ENCODE measurements around the gene KERA.
"Not testable (repeated sequence)": the region's sequence is repeated elsewhere in the genome, so short reads cannot be mapped to it uniquely, and the experiment has no call there.

Gene KERA, protein sequence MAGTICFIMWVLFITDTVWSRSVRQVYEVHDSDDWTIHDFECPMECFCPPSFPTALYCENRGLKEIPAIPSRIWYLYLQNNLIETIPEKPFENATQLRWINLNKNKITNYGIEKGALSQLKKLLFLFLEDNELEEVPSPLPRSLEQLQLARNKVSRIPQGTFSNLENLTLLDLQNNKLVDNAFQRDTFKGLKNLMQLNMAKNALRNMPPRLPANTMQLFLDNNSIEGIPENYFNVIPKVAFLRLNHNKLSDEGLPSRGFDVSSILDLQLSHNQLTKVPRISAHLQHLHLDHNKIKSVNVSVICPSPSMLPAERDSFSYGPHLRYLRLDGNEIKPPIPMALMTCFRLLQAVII

DNA sequence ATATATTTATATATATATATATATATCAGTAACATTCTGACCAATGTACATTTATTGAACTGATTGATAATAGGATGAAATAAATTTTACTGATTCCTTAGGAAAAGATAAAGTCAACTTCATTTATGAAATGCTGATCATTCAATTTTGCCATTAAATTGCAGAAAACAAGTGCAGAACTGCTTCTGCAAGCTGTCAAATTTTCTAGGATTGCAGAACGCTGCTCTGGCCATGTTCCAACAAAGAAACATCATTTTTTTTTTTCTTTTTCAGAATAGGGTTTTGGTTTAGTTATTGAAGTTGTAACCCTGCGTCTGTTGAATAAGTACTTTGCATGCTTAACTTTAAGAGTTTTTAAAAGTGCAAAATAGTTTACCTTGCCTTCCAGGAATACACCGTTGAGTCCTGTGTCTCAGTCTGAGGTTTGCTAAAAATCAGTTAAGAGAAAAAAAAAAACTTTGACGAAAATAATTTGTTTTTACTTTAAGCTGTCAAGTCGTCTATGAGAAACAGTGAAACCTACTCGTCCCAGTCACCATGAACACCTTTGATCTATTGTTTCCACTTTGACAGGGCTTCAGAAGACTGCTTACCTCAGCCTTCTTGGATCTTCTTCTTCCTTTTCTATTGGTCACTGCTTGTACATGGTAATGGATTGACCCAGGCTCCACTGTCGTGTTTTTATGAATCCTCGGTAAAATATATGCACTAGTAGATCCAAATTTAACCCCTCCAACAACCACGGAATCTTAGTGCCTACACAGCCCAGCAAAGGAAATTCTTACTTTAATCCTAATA lies at the start of gene KERA:
TSS of gene KERA (minus strand) at position 657 of the 798 bp plus-strand sequence. CDS start 1,743 bp downstream, outside the sequence.
- DNase-seq: no peak

DNA sequence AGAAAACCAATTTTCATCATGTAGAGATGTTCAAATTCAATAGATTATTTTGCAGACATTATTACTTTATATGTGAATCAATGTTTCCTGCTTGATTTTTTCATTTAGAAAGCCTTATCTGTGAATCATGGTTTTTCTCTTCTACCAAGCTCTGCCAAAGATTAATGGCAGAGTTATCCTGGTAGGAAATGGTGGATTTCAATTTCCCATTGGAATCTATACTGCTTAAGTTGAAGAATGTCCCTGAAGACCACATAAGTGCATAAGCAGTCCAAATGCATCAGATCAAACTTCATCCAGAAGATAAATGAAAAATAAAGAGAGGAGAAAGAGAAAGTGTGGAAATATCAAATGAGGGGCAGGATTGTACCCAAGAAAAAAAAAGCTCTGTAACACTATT lies 48.5 kb upstream of the KERA start:
- DNase-seq: no peak

DNA sequence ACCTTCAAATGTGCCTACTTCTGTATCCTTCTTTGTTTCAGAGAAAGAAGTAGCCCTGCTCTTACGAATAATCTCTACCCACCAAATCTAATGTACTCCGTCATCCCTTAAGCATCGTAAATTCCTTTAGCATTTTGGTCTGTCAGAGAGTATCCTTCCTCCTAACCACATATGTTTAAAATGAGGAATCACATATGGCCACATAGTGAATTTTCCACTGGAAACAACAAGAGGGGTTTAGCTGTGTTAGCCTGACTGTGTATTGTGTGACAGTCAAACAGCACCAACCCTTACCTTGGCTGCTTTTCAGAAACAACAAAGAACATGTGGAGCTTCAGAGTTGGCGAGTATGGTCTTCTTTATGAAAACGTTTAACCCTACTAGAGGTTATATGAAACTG lies 48.0 kb upstream of the KERA start:
- DNase-seq: no peak

DNA sequence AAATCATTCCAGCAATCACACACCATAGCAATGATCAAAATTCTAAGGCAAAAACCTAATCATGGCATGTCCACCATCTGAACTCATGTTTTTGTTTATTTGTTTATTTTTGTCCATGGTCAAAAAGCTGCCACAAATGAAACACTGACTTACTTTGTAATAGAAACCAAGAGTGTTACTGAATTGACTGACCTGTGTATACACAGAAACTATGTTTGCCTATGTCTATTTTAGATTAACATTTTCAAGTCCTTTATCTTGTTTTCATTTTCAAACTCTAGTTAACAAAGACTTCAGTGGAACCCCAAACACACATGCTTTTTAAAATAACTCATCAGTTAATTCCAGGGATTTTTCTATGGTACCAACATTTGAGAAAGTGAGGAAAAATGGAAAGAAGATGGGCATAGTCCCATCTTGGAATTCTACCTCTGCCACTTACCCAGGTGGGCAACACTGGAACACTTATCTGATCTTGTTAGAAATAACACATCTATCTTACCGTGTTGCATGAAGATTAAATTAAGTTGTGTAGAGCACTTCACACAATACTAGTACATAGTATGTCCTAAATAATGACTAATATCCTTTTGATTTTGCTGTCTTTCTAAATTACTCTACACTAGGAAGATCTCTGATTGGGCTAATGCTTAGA lies 47.1 kb upstream of the KERA start:
- no peak for DNase-seq

DNA sequence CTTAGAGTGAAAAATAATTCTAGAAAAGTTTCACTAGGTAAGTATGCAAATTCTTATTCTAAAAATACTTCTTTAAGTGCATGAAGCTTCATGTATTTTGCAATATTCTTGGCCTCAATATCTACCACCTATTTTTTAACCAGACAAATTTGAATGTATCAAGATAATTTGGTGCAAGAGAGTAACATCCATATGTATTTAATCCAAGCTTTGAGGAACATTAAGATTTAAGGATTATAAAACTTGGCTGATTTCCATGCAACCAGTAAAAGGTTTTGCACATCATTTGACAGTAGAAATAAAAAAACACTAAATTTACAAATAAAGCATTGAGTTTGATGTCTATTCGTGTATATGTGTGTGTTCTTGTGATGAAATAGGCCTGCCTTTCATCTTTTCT lies 45.8 kb upstream of the KERA start:
- DNase-seq: no peak

DNA sequence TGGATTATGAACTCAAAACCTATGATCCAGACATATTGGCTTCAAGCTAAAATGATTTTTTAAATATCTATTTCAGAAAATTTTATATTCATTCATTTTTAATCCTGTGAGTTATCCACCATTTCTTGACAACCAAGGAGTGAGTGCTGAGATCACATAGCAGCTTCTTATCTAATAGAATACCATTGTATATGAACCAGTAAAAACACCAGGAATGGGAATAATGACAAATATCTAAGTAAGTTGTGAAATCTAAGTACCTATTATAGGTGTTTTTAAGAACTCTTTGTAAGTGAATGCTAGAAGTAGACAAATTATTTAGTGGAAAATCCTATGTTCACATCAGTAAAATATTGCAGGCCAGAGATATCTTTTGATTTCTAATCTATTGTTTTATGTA lies 45.3 kb upstream of the KERA start:
- DNase-seq: no peak

DNA sequence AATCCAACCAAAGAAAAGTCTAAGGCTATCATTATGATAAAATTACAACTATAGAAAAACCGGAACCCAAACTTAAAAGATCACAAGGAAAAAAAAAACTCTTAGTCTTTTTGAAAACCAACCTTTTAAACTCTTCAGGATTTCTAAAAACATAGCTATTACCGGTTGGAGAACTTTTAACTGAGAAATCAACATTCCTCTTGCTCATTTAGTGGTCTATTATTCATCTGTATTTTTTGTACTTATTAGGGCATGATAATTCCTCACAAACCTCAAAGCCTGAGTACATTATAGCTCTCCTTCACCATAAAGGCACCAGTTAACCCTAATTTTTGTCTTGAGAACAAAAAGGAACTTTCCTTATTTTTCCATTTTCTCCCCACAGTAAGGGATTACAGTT lies 43.1 kb upstream of the KERA start:
- DNase-seq: no peak

DNA sequence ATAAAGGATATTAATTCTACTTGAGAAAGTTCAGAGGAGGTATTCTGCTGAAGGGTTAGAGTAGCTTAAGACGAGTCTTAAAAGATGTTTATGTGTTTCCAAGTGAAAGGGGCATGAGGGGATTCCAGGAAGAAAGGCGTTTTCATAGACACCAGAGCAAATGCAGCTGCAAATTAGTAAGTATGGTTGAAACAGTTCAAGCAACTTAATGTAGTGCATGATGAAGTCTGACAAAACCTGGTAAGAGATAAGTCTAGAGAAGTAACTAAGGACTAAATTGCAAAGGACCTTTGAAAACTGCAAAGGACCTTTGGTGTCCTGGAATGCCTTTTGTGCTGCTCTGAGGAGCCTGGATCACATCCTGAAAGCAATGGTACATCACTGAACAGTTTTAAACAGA lies 42.0 kb upstream of the KERA start:
- no peak for DNase-seq

DNA sequence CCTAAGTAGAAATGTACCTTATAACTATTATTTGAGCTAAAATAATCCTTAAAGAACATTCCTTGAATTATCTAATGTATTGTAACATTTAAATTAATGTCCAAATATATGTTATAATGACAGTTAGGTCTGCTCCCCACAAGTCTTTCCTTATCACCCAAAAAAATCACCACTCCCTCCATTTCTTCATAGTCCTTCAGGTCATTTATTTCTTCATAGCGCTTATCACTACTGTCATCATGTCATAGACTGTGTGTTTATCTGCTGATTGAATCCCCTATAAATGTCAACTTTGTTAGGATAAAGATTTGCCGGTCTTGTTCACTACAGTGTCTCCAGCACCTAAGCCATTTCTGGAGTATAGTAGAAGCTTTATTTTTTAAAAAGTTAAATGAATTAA lies 41.5 kb upstream of the KERA start:
- DNase-seq: no peak

DNA sequence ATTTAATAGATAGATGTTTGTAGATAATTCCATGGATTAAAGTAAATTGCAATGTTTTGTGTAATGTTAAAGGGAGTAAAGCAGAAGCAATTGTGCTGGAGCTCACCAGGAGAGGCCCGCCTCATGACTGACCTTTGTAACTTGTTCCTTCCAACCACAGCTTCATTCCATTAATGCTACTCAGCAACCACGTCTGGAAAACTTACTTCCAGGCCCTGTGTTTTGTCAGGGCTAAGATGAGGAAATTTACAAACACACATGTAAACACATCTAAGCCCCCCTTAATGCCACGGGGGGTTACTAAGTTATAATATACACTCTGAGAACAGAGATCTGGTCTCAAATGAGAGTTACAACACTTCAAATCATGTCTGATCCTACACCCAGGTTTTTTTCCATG lies 41.1 kb upstream of the KERA start:
- DNase-seq: no peak

DNA sequence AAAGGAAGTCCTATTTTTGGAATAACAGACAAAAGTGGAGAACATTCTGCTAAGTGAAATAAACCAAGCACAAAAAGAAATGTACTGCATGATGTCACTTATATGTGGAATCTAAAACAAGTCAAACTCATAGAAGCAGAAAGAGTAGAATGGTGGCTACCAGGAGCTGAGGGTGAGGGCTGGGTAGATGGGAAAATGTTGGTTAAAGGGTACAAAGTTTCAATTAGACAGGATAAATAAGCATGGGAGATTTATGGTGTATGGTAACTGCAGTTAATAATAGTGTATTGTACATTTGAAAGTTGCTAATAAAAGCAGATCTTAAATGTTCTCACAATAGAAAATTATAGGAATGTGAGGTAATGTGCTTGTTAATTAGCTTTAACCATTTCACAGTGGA lies 40.6 kb upstream of the KERA start:
- DNase-seq: no peak

DNA sequence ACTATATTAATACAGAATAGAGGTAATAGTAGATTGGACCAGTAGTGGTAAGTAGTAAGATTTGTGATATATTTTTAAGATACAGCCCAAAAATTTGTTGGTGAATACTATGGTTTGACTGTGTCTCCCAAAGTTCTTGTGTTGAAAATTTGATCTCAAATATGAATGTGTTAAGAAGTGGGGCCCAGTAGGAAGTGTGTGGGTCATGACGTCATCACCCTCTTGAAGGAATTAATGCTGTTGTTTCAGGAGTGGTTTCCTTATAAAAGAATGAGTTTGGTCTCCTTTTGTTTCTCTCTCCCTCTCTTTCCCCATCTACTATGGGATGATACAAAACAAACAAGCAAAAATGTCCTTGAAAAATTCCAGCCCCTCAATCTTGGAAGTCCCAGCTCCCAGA lies 37.1 kb upstream of the KERA start:
- no peak for DNase-seq

DNA sequence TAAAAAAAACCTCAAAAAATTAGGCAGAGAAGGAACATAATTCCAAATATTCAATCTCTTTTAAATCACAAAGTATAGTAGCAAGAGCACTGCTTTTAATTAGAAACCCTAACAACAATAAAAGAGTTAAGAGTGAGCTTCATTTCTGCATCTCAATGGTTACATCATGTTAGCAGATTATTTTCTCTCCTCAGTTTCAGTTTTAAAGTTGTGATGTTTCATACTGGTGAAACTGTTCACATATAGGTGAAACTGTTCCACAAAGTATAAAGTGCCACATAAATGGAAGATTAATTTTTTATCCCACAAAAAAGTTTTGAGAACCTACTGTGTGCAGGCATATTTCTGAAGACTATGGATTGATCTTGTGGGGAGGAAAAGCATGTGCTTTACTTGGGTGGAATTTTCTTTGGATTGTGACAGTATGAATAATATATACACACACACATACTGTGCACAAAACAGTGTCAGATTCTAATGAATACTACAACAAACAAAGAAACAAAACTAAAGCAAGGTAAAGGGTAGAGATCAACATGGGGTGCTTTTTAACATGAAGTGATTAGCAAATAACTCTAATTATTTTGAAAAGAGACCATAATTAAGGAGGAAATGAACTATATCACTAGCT lies 36.3 kb upstream of the KERA start:
- DNase-seq: no peak

DNA sequence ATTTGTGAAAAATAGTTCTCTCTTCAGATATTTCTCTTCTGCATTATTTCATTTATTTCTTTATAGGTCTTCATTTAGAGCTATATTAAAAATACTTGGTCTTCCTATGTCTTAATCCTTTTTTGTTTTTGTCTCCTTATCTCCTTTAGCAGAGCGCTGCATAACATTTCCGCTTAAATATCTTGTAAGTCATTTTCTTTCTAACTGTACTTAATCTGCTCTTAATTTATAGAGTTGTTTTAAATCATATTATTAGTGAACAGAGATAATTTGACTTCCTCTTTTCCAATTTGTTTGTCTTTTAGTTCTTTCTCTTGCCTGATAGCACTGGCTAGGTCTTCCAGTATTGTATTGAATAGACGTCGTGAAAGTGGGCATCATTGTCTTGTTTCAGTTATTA lies 35.5 kb upstream of the KERA start:
- DNase-seq: no peak

DNA sequence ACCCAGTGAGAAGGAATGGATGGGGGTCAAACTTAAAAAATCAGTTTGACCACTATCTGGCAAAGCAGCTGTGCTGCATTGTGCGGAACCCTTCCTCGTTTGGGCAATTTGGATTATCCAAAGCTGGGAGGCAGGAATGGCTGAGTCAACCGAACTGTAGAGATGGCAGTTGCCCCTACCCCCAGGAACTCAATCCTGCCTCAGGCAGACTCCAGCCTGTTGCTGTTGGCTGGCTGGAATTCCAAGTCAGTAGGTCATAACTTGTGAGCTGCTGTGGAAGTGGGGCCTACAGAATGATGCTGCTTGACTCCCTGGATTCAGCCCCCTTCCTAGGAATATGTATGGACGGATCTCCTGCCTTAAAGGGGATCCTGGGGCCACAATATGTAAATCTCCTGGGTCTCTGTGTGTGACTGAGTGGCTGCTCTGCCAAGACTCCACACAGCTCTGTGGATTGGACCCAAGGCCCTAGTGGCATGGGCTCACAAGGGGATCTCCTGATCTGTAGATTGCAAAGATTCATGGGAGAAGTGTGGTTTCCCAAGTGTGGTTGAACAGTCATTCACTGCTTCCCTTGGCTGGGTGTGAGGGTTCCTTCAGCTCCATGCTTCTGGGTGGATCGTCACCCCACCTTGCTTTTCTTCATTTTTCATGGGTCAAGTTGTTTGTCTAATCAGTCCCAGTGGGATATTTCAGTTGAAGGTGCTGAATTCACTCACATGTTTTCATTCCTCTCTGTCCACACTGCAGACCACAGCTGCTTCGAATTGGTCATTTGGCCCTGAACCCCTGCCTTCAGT lies 34.3 kb upstream of the KERA start:
- DNase-seq: no peak

DNA sequence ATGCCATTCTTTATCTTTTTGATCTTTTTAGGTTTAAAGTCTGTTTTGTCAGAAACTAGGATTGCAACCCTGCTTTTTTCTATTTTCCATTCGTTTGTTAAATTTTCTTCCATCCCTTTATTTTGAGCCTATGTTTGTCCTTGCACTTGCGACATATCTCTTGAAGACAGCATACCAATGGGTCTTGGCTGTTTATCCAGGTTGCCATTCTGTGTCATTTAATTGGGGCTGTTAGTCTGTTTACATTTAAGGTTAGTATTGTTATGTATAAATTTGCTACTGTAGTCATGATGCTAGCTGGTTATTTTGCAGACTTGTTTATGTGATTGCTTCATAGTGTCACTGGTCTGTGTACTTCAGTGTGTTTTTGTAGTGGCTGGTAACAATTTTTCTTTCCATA lies 32.1 kb upstream of the KERA start:
- not testable (repeated sequence) for DNase-seq

DNA sequence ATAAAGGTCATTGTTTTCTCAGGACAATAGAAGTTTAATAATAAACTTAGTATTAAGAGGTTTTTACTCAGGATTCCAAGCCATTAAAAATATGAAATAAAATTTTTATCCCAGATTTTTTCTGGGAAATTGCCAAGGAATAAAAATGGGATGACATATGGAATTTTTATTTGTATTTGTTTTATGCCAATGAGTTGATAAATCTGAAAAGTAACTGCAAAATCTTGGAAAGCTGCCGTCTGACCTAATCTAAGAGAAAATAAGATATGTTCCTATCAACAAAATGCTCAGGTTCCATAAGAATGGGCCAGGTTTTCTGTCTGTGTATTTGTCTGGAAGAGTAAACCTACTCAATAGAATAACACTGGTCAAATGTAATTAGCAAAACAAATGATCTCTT lies 22.2 kb upstream of the KERA start:
- DNase-seq: no peak

DNA sequence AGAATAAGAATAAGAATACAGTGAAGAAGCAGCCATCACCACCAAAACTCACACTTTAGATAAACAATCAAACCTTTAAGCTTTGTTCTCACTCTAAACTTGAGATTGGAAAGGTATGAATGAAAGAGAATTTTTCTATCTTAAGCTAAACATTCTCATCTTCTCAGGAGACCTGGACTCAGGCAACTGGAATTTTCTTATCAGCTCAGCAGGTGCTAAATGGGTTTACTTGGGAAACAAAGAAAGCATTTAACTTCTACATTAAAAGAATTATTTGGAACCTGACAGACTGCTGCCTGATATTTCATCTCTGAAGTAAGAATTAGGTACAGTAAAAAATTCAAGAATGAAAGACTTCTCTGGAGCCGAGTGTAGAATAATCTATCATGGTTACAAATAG lies 20.7 kb upstream of the KERA start:
- no peak for DNase-seq

DNA sequence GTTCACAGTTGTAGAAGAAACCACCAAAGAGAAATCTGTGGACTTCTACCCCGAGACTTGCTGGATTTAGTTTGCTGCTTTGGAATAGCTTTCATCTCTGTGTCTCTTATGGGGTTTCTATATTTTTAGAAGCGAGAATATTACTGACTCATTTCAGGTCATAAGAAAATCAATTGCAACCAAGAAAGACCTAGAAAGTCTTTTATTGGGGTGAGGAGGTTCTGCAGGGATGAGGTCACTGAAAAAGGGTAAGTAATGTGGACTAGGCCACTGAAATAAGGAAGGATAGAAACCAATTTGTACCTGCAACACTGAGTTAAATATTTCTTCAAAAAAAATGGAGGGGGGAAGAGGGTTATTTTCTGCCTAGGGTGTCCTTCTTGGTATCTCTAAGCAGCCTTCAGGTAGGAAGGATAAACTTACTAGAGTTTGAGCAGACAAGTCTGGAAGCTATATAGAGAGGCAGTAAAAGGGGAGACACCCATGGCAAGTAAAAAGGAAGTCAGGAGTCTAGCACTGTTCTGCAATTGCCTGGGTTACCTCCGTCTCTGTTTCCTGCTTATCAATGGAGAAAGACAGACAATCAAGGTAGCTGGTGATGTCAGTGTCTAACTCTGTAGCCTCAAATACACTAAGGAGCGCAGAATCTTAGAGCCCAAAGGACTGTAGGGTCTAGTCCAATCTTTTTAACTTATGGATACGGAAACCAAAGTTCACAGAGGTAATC lies 19.6 kb upstream of the KERA start:
- DNase-seq: no peak

DNA sequence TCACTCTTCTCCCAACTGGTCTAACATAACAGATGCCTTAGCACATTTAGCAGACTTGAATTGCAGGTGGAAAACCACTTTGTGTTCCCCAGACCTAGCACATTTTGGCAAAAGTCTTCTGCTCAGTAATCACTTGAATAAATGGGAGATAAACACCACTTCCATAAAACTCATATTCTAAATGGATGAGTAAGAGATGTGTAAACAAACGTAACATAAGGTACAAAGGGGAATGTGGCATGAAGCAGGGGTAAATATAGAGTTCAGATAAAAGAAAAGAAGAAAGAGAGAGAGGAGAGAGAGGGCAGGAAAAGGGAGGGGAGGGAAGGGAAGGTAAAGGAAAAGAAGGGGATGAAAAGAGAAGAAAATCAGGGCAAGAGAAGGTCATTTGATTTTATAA lies 17.0 kb upstream of the KERA start:
- DNase-seq: peak; percentile 6

DNA sequence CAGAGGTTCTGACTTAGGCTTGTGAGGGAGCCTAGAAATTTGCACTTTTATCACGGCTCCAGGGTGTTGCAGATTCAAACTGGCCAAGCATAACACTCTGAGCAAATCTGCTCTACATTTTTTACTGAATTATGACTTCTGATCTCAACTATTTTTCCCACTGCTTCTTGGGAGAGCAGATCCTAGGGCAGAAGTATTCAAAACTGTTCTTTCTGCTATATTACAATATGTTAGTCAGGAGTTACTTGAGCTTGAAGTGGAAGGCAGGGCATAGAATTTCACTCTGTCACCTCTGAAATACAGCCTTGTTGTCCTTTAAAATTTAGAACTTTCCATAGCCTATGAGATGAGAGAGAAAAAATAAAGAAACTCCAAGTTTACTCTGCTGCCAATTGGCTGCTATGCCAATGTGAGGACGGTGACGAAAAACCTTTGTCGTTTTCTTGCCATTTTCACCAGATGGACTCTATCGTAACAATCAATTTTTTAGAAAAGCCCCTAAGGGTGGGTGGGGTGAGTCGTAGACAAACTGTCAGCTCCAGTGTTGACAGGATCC lies 16.4 kb upstream of the KERA start:
- no peak for DNase-seq

DNA sequence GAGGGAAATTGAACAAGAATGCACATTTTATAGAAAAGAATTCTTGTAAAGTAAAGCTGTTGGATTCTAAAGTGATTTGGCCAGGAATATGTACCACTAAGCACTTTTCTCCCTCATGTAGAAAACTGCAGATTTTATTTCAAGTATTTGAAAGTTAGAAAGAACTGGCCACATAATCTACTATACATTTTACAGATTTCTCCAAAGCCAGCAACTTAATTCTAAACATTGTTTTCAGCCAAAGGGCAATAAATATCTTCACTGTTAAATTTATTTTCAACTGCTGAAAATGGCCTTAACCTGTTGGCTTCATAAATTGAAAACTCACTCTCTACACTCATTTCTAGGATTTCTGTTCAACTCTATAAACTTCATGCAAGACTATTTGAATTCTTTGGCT lies 15.6 kb upstream of the KERA start:
- no peak for DNase-seq
